Right lobe of liver (tissue), 6 donors: Measurements from ENCODE around the gene SLC6A18. TPM values are rescaled to one million over a fixed set of nuclear protein-coding genes. Genes with fewer than 3 reads are reported as not detected.
"Not testable (repeated sequence)": the region's sequence is repeated elsewhere in the genome, so short reads cannot be mapped to it uniquely, and the experiment has no call there.

Experiments
- ATAC-seq, 4 donors: fragments of 200-7000 bp; cut with Tn5 transposase; one replicate each; pipeline ENCODE4 v1.9.1; 2020; ENCODE audit warnings: mild to moderate bottlenecking in 4 of 4, moderate library complexity in 4 of 4
- DNase-seq, 3 donors: peaks; one replicate each; pipeline ENCODE4 v3.0.0-alpha.2; 2020
- H3K27ac ChIP-seq, 3 donors: fragments of 200-600 bp; one replicate each; pipeline ENCODE4 v1.8.0; 2022
- H3K27me3 ChIP-seq, 2 donors: fragments of 200-600 bp; one replicate each; pipeline ENCODE4 v1.8.0; 2022
- H3K36me3 ChIP-seq, 4 donors: fragments of 200-600 bp; sonication (generic) in 1 of 4; one replicate each; pipeline versions ENCODE4 v1.5.1 to v1.8.0; 2017 to 2022; ENCODE audit warnings: control low read depth in 1 of 4
- H3K4me1 ChIP-seq, 4 donors: fragments of 200-600 bp; sonication (generic) in 1 of 4; one replicate each; pipeline versions ENCODE4 v1.5.1 to v1.8.0; 2017 to 2022; ENCODE audit warnings: control low read depth in 1 of 4
- H3K4me3 ChIP-seq, 3 donors: fragments of 200-600 bp; one replicate each; pipeline ENCODE4 v1.8.0; 2022
- H3K9me3 ChIP-seq, 4 donors: fragments of 200-600 bp; sonication (generic) in 1 of 4; one replicate each; pipeline versions ENCODE4 v1.5.1 to v1.8.0; 2017 to 2022; ENCODE audit warnings: control low read depth in 1 of 4
- CTCF ChIP-seq, 4 donors: fragments of 200-600 bp in 3 of 4; fragments of 450-650 bp in 1 of 4; IDR thresholded peaks; one replicate each; pipeline versions ENCODE4 v1.5.1 to v1.8.0; 2016 to 2022; ENCODE audit warnings: antibody characterized with exemption in 4 of 4, mild to moderate bottlenecking in 2 of 4
- POLR2A ChIP-seq: fragments of 450-650 bp; IDR thresholded peaks from one replicate; pipeline ENCODE4 v1.6.1; 2017; ENCODE audit warnings: antibody characterized with exemption, mild to moderate bottlenecking
- WGBS: methylation state at CpG from one replicate; pipeline ENCODE4 v1.1.6; 2018; ENCODE audit warnings: low coverage, low lambda C conversion rate; ENCODE audit not compliant: insufficient coverage; ENCODE audit errors: missing lambda C conversion rate; 5-methylcytosine and 5-hydroxymethylcytosine counted together
- intact Hi-C, 2 donors: fragments of 100-400 bp; cut with DNase I; formaldehyde crosslinking; loops; one replicate each; pipeline versions ENCODE4 v1.11.2 to v1.14.1; 2022
- total RNA-seq, 6 experiments: library from RNA; depleted of rRNA in 2 of 6; stranded (reverse); fragments of >200 nt in 2 of 6; fragmentation: NEBNext Ultra II Directional in 3 of 6; extraction: Animal tissue kit (Norgen Biotek cat#: 25700) in 3 of 6; gene quantifications; one replicate each; pipeline versions ENCODE4 v1.1.0 to v1.2.4, GENCODE V29; 2016 to 2023
- donor health status: DM: no; HTN: yes; CAD: no.
- donor health status: DM: no; HTN: no; CAD: no.
- donor health status: DM: no; HTN: no; CAD: no.
- donor health status: DM: no; HTN: yes; CAD: no.
- donor health status: DM: no; HTN: yes; CAD: no.

Gene SLC6A18
- total RNA-seq, 6 experiments from 2014 or later, result not detected

- Histone ChIP-seq H3K4me3 (no peak overlapping the region), H3K9me3 (no peaks in the 10 kb centered on the region), H3K27me3 (no peaks in the 10 kb centered on the region), H3K4me1 (no peaks in the 10 kb centered on the region), H3K36me3 (no peaks in the 10 kb centered on the region), H3K27ac (no peak overlapping the region)
- no peak for TF ChIP-seq POLR2A
- no peak for TF ChIP-seq CTCF (IDR thresholded peaks at IDR 0.05)
- ATAC-seq (no peak), DNase-seq (no peak)
- 54% methylated on average over 7 of the region's 15 CpGs for WGBS
- intact Hi-C loops, result no loop called here
These were observed 39.8 kb downstream of the SLC6A18 start for GRCh38 chr5:1265026-1265425.

- DNase-seq, result no peak
- ATAC-seq, result no peak
- Histone ChIP-seq H3K9me3 (no peaks in the 10 kb centered on the region), H3K4me1 (no peaks in the 10 kb centered on the region), H3K27me3 (no peaks in the 10 kb centered on the region), H3K4me3 (no peak overlapping the region), H3K27ac (no peak overlapping the region), H3K36me3 (no peaks in the 10 kb centered on the region)
- TF ChIP-seq CTCF (IDR thresholded peaks at IDR 0.05) (no peak), POLR2A (no peak)
- intact Hi-C loops, result no loop called here
- WGBS, result 96% methylated on average over 4 of the region's 40 CpGs
These were observed 40.6 kb downstream of the SLC6A18 start for GRCh38 chr5:1265461-1266455.

- DNase-seq, result no peak
- no peaks in the 10 kb centered on the region for H3K9me3 ChIP-seq
- no peak overlapping the region for H3K27ac ChIP-seq
- no peak for TF ChIP-seq POLR2A
- TF ChIP-seq CTCF (IDR thresholded peaks at IDR 0.05), result no peak
- intact Hi-C loops, result no loop called here
- no peak overlapping the region for H3K4me3 ChIP-seq
- H3K36me3 ChIP-seq, result no peaks in the 10 kb centered on the region
- H3K4me1 ChIP-seq, result no peaks in the 10 kb centered on the region
- ATAC-seq, result no peak
- H3K27me3 ChIP-seq, result no peaks in the 10 kb centered on the region
- WGBS, result 86% methylated on average over 7 of the region's 9 CpGs
These were observed 41.6 kb downstream of the SLC6A18 start for GRCh38 chr5:1266791-1267190.

GRCh38 chr5:1267464-1267863 lies 42.3 kb downstream of the SLC6A18 start:
- DNase-seq, ATAC-seq, H3K27ac ChIP-seq, H3K36me3 ChIP-seq, H3K4me1 ChIP-seq, H3K9me3 ChIP-seq, H3K4me3 ChIP-seq, intact Hi-C loops, H3K27me3 ChIP-seq: not testable (repeated sequence)
- 81% methylated on average over 5 of the region's 5 CpGs for WGBS

- WGBS, result 76% methylated on average over 3 of the region's 13 CpGs
These were observed 42.9 kb downstream of the SLC6A18 start for GRCh38 chr5:1268056-1268455.

More at GRCh38 chr5:1268056-1268455, 42.9 kb downstream of the SLC6A18 start:
- ATAC-seq, result no peak
- Histone ChIP-seq H3K4me1 (no peaks in the 10 kb centered on the region), H3K27ac (no peak overlapping the region), H3K9me3 (no peaks in the 10 kb centered on the region), H3K4me3 (no peak overlapping the region), H3K36me3 (no peaks in the 10 kb centered on the region), H3K27me3 (no peaks in the 10 kb centered on the region)
- intact Hi-C loops, result no loop called here
- no peak for TF ChIP-seq POLR2A
- TF ChIP-seq CTCF (IDR thresholded peaks at IDR 0.05), result no peak
- no peak for DNase-seq
